MM.1S (cell line): Measurements from ENCODE around the gene ELOB.

ENCODE experiments used
- DNase-seq: peaks from one replicate; pipeline ENCODE4 v3.0.0-alpha.2; 2015
- H2AFZ ChIP-seq: fragments of 300-600 bp; sonication (generic); 2 replicates; pipeline ENCODE4 v1.6.0; 2016; ENCODE audit warnings: antibody characterized with exemption, low read length
- H3F3A ChIP-seq: fragments of 300-600 bp; sonication (generic); 2 replicates; pipeline ENCODE4 v1.6.1; 2016; ENCODE audit warnings: mild to moderate bottlenecking, antibody characterized with exemption, low read length, moderate library complexity, mixed read lengths; ENCODE audit not compliant: insufficient read depth
- H3K27ac ChIP-seq: fragments of 300-600 bp; sonication (generic); 2 replicates; pipeline ENCODE4 v1.5.1; 2016; ENCODE audit warnings: mild to moderate bottlenecking, low read length
- H3K27me3 ChIP-seq: fragments of 300-600 bp; sonication (generic); replicated peaks from 2 replicates; pipeline ENCODE4 v1.6.0; 2016; ENCODE audit warnings: low read length; ENCODE audit not compliant: insufficient read depth
- H3K36me3 ChIP-seq: fragments of 300-600 bp; sonication (generic); replicated peaks from 2 replicates; pipeline ENCODE4 v1.6.1; 2016; ENCODE audit warnings: mild to moderate bottlenecking, low read length, mixed read lengths; ENCODE audit not compliant: insufficient read depth
- H3K4me1 ChIP-seq: fragments of 300-600 bp; sonication (generic); 2 replicates; pipeline ENCODE4 v1.6.1; 2016; ENCODE audit warnings: low read length, mixed read lengths
- H3K4me2 ChIP-seq: fragments of 300-600 bp; sonication (generic); 2 replicates; pipeline ENCODE4 v1.6.0; 2016; ENCODE audit warnings: low read depth, low read length
- H3K4me3 ChIP-seq: fragments of 300-600 bp; sonication (generic); 2 replicates; pipeline ENCODE4 v1.5.1; 2016; ENCODE audit warnings: low read length, mixed read lengths
- H3K79me2 ChIP-seq: fragments of 300-600 bp; sonication (generic); 2 replicates; pipeline ENCODE4 v1.6.1; 2016; ENCODE audit warnings: mixed run types, low read length, mixed read lengths
- H3K9ac ChIP-seq: fragments of 300-600 bp; sonication (generic); 2 replicates; pipeline ENCODE4 v1.6.1; 2016; ENCODE audit warnings: low read length, mixed read lengths
- H3K9me2 ChIP-seq: fragments of 300-600 bp; sonication (generic); replicated peaks from 2 replicates; pipeline ENCODE4 v1.6.1; 2016; ENCODE audit warnings: mild to moderate bottlenecking, low read length, mixed read lengths; ENCODE audit not compliant: insufficient read depth
- H3K9me3 ChIP-seq: fragments of 300-600 bp; sonication (generic); replicated peaks from 2 replicates; pipeline ENCODE4 v1.6.1; 2016; ENCODE audit warnings: mild to moderate bottlenecking, low read length, mixed read lengths; ENCODE audit not compliant: insufficient read depth
- H4K20me1 ChIP-seq: fragments of 300-600 bp; sonication (generic); 2 replicates; pipeline ENCODE4 v1.6.1; 2016; ENCODE audit warnings: mild to moderate bottlenecking, low read length, moderate library complexity, mixed read lengths; ENCODE audit not compliant: insufficient read depth
- EZH2 ChIP-seq: fragments of 300-600 bp; sonication (generic); optimal IDR thresholded peaks from 2 replicates; pipeline ENCODE3; 2017; ENCODE audit warnings: low read depth, mild to moderate bottlenecking, antibody characterized with exemption, low read length, mixed read lengths
- EZH2phosphoT487 ChIP-seq: fragments of 300-600 bp; sonication (generic); IDR thresholded peaks from 2 replicates; pipeline ENCODE4 v1.6.1; 2018; ENCODE audit warnings: antibody characterized with exemption, low read length
- TF ChIP-seq, protein P1 (sequence below): fragments of 300-600 bp; sonication (generic); IDR thresholded peaks from 2 replicates; pipeline ENCODE4 v1.5.1; 2016; ENCODE audit warnings: antibody characterized with exemption, low read length, mixed read lengths

ELOB gene

GRCh38 chr16:2777231-2777902, at the start of gene ELOB:
Gene ELOB (minus strand): TSS chr16:2777280. CDS start chr16:2777239, 41 bp downstream.
- Histone ChIP-seq H3K27me3 (no peaks in the 10 kb centered on the region), H2AFZ (peak within 1 kb of the TSS; percentile 99), H3K4me3 (peak within 1 kb of the TSS; percentile 99), H3K79me2 (peaks cover 37% of the 10 kb centered on the region), H3K4me1 (peaks cover 14% of the 10 kb centered on the region; the same call in 1 of the 2 replicates), H3K4me2 (peak within 1 kb of the TSS; percentile 88), H3K9me3 (no peaks in the 10 kb centered on the region), H4K20me1 (no peaks in the 10 kb centered on the region), H3F3A (0 out of 2 replicates have a peak, but pooled peaks cover 6% of the 10 kb centered on the region), H3K27ac (peak within 1 kb of the TSS; percentile 78), H3K36me3 (no peaks in the 10 kb centered on the region), H3K9ac (peak within 1 kb of the TSS; percentile 100), H3K9me2 (no peaks in the 10 kb centered on the region)
- TF ChIP-seq, protein P1, sequence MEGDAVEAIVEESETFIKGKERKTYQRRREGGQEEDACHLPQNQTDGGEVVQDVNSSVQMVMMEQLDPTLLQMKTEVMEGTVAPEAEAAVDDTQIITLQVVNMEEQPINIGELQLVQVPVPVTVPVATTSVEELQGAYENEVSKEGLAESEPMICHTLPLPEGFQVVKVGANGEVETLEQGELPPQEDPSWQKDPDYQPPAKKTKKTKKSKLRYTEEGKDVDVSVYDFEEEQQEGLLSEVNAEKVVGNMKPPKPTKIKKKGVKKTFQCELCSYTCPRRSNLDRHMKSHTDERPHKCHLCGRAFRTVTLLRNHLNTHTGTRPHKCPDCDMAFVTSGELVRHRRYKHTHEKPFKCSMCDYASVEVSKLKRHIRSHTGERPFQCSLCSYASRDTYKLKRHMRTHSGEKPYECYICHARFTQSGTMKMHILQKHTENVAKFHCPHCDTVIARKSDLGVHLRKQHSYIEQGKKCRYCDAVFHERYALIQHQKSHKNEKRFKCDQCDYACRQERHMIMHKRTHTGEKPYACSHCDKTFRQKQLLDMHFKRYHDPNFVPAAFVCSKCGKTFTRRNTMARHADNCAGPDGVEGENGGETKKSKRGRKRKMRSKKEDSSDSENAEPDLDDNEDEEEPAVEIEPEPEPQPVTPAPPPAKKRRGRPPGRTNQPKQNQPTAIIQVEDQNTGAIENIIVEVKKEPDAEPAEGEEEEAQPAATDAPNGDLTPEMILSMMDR, result no peak
- TF ChIP-seq EZH2 (no peak), EZH2phosphoT487 (no peak)
- DNase-seq, result peak; percentile 88

DNA sequence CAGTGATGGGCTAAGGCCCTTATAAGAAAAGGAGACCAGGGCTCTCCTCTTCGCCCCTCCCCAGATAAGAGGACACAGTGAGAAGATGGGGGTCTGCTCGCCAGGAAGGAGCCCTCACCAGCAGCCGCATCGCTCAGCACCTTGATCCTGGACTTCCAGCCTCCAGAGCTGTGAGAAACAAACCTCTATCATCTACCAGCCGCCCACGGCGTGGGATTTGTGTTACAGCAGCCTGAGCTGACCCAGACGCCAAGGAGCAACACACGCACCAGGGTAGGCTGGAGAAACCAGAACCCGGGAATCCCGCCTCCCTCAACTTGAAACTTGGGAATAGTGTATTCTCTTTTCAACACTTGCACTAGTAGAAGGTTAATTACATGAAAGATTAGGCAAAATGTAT, 48.8 kb upstream of the ELOB start:
- Histone ChIP-seq H3K9me2 (no peaks in the 10 kb centered on the region), H3K27ac (no peak overlapping the region), H2AFZ (no peak overlapping the region), H3K27me3 (peaks cover 99% of the 10 kb centered on the region), H3F3A (no peaks in the 10 kb centered on the region), H3K4me3 (no peak overlapping the region), H3K4me2 (no peak overlapping the region), H3K9me3 (no peaks in the 10 kb centered on the region), H3K79me2 (no peaks in the 10 kb centered on the region), H3K36me3 (no peaks in the 10 kb centered on the region), H3K9ac (no peak overlapping the region), H3K4me1 (no peaks in the 10 kb centered on the region), H4K20me1 (no peaks in the 10 kb centered on the region)
- DNase-seq, result no peak
- TF ChIP-seq EZH2phosphoT487 (no peak), EZH2 (peak; percentile 4)
- TF ChIP-seq, protein P1, result no peak

- H4K20me1 ChIP-seq, result no peaks in the 10 kb centered on the region
- H3K9me2 ChIP-seq, result no peaks in the 10 kb centered on the region
- no peak overlapping the region for H3K4me2 ChIP-seq
- H2AFZ ChIP-seq, result no peak overlapping the region
- no peaks in the 10 kb centered on the region for H3F3A ChIP-seq
- no peaks in the 10 kb centered on the region for H3K4me1 ChIP-seq
- H3K79me2 ChIP-seq, result no peaks in the 10 kb centered on the region
- H3K4me3 ChIP-seq, result no peak overlapping the region
- H3K27me3 ChIP-seq, result peaks cover 99% of the 10 kb centered on the region
- DNase-seq, result no peak
- no peak overlapping the region for H3K27ac ChIP-seq
- H3K9me3 ChIP-seq, result no peaks in the 10 kb centered on the region
- H3K36me3 ChIP-seq, result no peaks in the 10 kb centered on the region
- TF ChIP-seq EZH2phosphoT487 (no peak), EZH2 (no peak)
- TF ChIP-seq, protein P1, result no peak
- H3K9ac ChIP-seq, result no peak overlapping the region
Observed at GRCh38 chr16:2825049-2825742, 48.1 kb upstream of the ELOB start.
